ENCODE data around the gene OR5K4.

Gene OR5K4

GRCh38 chr3:98361289-98361688 lies 7.6 kb downstream of the OR5K4 start:
- no peak overlapping the region for H3K4me3 ChIP-seq (ENCODE audit: low read depth, low read length)
- DNase-seq (ENCODE audit: low read depth): peak; percentile 59
- no peak for TF ChIP-seq CTCF (IDR thresholded peaks at IDR 0.05; ENCODE audit: insufficient read depth, low read depth, low read length, missing control alignments)

GRCh38 chr3:98367464-98368246 lies 14.0 kb downstream of the OR5K4 start:
- TF ChIP-seq CTCF (IDR thresholded peaks at IDR 0.05; ENCODE audit: insufficient read depth, low read depth, low read length, missing control alignments): no peak
- DNase-seq (ENCODE audit: low read depth): no peak
- no peak overlapping the region for H3K4me3 ChIP-seq (ENCODE audit: low read depth, low read length)

- H3K4me3 ChIP-seq (ENCODE audit: low read depth, low read length): no peak overlapping the region
- no peak for TF ChIP-seq CTCF (IDR thresholded peaks at IDR 0.05; ENCODE audit: insufficient read depth, low read depth, low read length, missing control alignments)
- no peak for DNase-seq (ENCODE audit: low read depth)
Observed at GRCh38 chr3:98371186-98371585, 17.5 kb downstream of the OR5K4 start.

- DNase-seq (ENCODE audit: low read depth): no peak
- no peak overlapping the region for H3K4me3 ChIP-seq (ENCODE audit: low read depth, low read length)
- TF ChIP-seq CTCF (IDR thresholded peaks at IDR 0.05; ENCODE audit: insufficient read depth, low read depth, low read length, missing control alignments): no peak
Observed at GRCh38 chr3:98371853-98372252, 18.2 kb downstream of the OR5K4 start.

- TF ChIP-seq CTCF (IDR thresholded peaks at IDR 0.05; ENCODE audit: insufficient read depth, low read depth, low read length, missing control alignments): no peak
- no peak for DNase-seq (ENCODE audit: low read depth)
- H3K4me3 ChIP-seq (ENCODE audit: low read depth, low read length): no peak overlapping the region
Observed at GRCh38 chr3:98372445-98372844, 18.8 kb downstream of the OR5K4 start.

- no peak for TF ChIP-seq CTCF (IDR thresholded peaks at IDR 0.05; ENCODE audit: insufficient read depth, low read depth, low read length, missing control alignments)
- H3K4me3 ChIP-seq (ENCODE audit: low read depth, low read length): no peak overlapping the region
- no peak for DNase-seq (ENCODE audit: low read depth)
Observed at GRCh38 chr3:98376631-98377030, 23.0 kb downstream of the OR5K4 start.

GRCh38 chr3:98388147-98388546 lies 34.5 kb downstream of the OR5K4 start:
- no peak overlapping the region for H3K4me3 ChIP-seq (ENCODE audit: low read depth, low read length)
- DNase-seq (ENCODE audit: low read depth): no peak
- no peak for TF ChIP-seq CTCF (IDR thresholded peaks at IDR 0.05; ENCODE audit: insufficient read depth, low read depth, low read length, missing control alignments)

Data from GM12865 (cell line).